Measurements from ENCODE around the gene KIFC3.
"Not testable (repeated sequence)": the region's sequence is repeated elsewhere in the genome, so short reads cannot be mapped to it uniquely, and the experiment has no call there.

Gene KIFC3

GRCh38 chr16:57749856-57750452 is 52.3 kb downstream of the KIFC3 start:
- Histone ChIP-seq H3K4me3 (no peak overlapping the region), H3K27ac (no peak overlapping the region)

DNA sequence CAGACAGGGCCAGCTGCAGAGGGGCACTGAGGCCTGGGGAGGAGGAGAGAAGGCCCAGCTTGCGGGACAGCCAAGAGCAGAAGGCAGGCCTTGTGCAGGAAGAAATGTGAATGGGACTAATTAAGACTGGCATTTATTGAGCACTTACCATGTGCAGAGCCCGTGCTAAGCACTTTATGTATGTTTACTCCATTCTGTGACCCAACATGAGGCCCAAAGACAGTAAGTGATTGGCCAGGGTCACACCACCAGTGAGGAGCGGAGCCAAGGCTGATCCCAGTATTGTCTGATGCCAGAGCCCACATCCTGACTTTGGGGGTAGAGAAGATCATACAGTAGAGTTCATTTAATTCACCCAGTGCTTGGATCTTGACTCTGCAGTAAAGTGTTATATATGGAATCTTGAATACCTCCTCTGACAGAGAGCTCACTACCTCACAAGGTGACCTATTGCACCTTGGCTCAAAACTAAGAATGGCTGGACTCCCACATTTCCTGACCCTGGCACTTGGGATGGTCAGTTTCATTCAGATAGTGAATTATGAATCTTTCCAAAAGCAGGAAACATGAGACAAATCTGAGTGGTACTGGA is 53.1 kb downstream of the KIFC3 start:
- no peak overlapping the region for H3K4me3 ChIP-seq
- peak overlapping the region in 1 of 21 experiments; percentile 23 for H3K27ac ChIP-seq

DNA sequence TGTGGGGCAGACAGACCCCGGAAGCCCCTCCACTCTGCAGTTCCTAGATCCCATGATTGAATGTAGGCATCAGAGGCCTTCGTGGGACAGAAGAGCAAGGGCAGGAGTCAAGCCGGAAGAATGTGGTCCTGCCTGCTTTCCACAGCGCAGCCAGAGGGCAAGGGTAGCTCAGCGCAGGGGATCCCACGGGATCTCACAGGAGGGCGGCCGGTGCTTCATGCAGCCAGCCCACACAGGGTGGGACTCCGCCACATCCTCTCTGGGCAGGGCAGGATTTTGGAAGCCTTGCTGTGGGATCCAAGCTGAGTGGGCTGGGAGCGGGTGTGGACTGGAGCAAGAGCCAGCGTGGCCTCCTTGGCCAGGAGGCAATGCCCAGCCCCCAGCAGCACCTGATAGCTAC is 53.7 kb downstream of the KIFC3 start:
- peak overlapping the region in 2 of 21 experiments; percentile 14 to 23 for H3K27ac ChIP-seq
- H3K4me3 ChIP-seq = no peak overlapping the region

GRCh38 chr16:57747996-57748395 is 54.3 kb downstream of the KIFC3 start:
- Histone ChIP-seq H3K4me3 (no peak overlapping the region), H3K27ac (peak overlapping the region in 1 of 21 experiments; percentile 14)

- Histone ChIP-seq H3K27ac (no peak overlapping the region), H3K4me3 (no peak overlapping the region)
These were observed 54.8 kb downstream of the KIFC3 start for GRCh38 chr16:57747496-57747895.

DNA sequence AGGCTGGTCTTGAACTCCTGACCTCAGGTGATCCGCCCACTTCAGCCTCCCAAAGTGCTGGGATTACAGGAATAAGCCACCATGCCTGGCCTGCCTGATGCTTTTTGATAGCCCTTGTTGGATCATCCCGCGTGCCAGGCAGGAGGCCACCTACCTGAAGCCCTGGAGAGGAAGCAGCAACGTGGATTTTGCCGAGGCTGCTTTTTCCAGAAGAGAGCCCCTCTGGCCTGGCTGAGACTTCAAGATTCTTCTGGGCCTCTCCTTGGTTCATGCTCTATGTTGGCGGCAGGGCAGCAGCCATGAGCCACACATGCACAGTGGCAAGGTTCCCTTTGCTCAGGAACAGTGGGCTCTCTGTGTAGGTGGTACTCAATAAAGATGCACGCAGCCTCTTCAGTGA is 55.2 kb downstream of the KIFC3 start:
- Histone ChIP-seq H3K4me3 (no peak overlapping the region), H3K27ac (no peak overlapping the region)

GRCh38 chr16:57746316-57746715 is 56.0 kb downstream of the KIFC3 start:
- not testable (repeated sequence) for H3K4me3 ChIP-seq, H3K27ac ChIP-seq

GRCh38 chr16:57745768-57746167 is 56.5 kb downstream of the KIFC3 start:
- H3K27ac ChIP-seq = no peak overlapping the region
- H3K4me3 ChIP-seq = no peak overlapping the region

GRCh38 chr16:57744642-57744903 is 57.7 kb downstream of the KIFC3 start:
- Histone ChIP-seq H3K4me3 (no peak overlapping the region), H3K27ac (no peak overlapping the region)

- H3K27ac ChIP-seq = no peak overlapping the region
- no peak overlapping the region for H3K4me3 ChIP-seq
These were observed 58.2 kb downstream of the KIFC3 start for GRCh38 chr16:57743886-57744641.

GRCh38 chr16:57743458-57743857 is 58.8 kb downstream of the KIFC3 start:
- Histone ChIP-seq H3K4me3 (no peak overlapping the region), H3K27ac (peak overlapping the region in 3 of 21 experiments; percentile 26 to 31 (median 27))

DNA sequence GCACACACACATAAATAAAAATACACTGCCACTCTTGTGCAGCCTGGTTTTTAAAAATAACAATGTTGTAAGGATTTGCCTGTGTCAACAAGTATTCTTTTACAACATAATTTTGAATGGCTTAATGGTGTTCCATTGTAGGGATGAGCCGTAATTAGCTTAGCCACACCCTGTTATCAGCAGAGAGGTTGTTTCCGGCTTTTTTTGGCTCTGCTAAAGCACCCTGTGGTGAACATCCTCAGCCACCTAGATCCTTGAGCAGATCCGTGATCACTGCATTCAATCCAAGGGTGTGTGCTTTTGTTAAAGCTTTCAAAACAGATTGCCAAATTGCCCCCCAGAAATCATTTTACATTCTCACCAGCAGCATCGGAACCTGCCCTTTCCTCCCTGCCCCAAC is 59.7 kb downstream of the KIFC3 start:
- peak overlapping the region in 4 of 21 experiments; percentile 22 to 72 (median 44) for H3K27ac ChIP-seq
- H3K4me3 ChIP-seq = no peak overlapping the region

- Histone ChIP-seq H3K27ac (peak overlapping the region in 14 of 21 experiments; percentile 1 to 76 (median 44)), H3K4me3 (no peak overlapping the region)
These were observed 60.6 kb downstream of the KIFC3 start for GRCh38 chr16:57741660-57742191.

- peak overlapping the region in 17 of 21 experiments; percentile 6 to 91 (median 68) for H3K27ac ChIP-seq
These were observed 61.7 kb downstream of the KIFC3 start for GRCh38 chr16:57740423-57741071.

GRCh38 chr16:57739756-57740422 is 62.4 kb downstream of the KIFC3 start:
- Histone ChIP-seq H3K4me3 (no peak overlapping the region), H3K27ac (peak overlapping the region in 20 of 21 experiments; percentile 7 to 91 (median 66))

More at GRCh38 chr16:57740423-57741071, 61.7 kb downstream of the KIFC3 start:
- H3K4me3 ChIP-seq = no peak overlapping the region

- Histone ChIP-seq H3K27ac (no peak overlapping the region), H3K4me3 (no peak overlapping the region)
These were observed 63.4 kb downstream of the KIFC3 start for GRCh38 chr16:57738844-57739243.

DNA sequence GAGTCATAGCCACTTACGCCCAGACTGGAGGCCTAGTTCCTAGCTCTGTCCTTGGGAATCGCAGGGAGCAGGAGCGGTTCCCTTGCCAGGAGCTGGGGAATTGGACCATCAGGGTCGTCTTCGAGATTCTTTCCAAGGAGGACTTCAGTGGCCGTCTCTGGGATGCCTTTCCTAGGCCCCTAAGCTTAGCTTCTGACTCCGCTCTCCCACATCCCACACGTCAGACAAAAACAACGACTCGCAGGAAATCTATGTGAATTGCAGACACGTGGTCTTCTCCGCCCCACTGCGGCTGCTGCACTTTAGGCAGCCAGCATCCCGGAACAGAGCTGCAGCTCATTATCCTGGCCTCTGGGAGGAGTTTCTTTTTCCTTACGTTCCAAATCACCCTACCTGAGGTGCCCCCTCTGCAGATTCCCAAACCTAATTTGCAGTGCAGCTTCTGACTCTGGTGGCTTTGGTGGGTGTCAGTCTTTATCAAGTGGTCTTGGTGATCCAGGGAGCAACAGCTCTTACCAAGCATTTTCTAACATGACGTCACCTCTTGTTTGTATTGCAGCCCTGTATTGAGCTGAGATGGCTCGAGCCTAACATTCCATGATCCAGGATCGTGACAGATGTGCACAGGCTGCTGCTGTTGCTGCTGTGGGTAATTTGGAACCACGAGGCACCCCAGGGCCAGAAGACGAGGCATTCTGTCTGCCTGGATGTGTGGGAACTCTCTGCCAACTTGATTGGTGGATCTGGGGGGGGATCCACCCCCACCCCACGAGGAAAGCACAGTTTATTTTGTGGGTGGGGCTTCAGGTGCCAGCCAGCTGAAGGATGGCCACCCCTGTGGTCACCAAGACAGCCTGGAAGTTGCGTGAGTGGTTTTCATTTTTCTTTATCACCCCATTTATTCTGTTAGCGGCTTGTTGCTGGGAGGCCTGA is 65.6 kb downstream of the KIFC3 start:
- H3K27ac ChIP-seq = peak overlapping the region; percentile 48 to 96 (median 80)
- H3K4me3 ChIP-seq = peak overlapping the region; percentile 58 to 97 (median 80)

DNA sequence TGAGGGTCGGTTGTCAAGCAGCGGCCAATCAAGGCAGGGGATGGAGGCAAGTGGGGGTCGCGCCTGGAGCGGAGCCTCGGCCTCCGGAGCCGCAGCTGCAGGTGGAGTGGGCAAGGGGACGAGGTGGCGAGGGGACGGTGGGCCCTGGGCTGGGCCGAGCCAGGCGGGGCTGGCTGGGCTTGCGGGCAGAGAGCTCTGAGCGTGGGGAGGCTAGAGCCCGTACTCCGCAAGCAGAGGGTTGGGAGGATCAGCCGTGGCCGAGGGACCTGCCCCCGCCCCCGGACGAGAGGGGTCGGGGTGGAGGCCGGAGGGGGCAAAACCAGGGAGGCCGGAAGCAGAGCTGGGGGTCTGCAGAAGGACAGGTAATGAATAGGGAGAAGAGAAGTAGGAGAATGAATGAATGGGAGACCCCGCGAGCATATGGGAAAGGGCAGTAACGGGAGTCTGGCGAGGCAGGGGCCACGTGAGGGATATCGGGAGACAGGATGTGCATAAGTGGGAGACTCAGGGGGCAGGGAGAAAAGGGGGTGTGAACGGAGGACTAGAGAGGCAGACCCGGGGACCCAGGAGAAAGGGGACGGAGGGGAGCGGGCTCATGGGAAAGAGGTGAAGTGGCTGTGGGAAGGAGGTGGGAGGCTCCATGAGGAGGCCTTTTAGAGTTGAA is 66.4 kb downstream of the KIFC3 start, which contains the start of gene KATNB1:
KATNB1 (plus strand) TSS at position 16 of the 664 bp plus-strand sequence. CDS start 1,474 bp downstream, outside the sequence.
- Histone ChIP-seq H3K27ac (peak within 1 kb of the TSS; percentile 61 to 98 (median 91)), H3K4me3 (peak within 1 kb of the TSS; percentile 65 to 97 (median 82))

All from skin epidermis (tissue), 12 donors.